Activated B cell treated with CpG ODN at 0.5 μM for 24 hours (primary cell): Measurements from ENCODE around the gene CPAMD8. TPM values are rescaled to one million over a fixed set of nuclear protein-coding genes. Genes with fewer than 3 reads are reported as not detected.

Experiments used
- ATAC-seq: fragments of 200-7000 bp; cut with Tn5 transposase; one replicate; pipeline ENCODE4 v1.10.0; 2021; ENCODE audit warnings: low read depth, mild to moderate bottlenecking, moderate library complexity
- CTCF ChIA-PET: fragments of 350-600 bp; sonication (Branson Sonifier 250); formaldehyde crosslinking; loops from one replicate; lab custom pipeline; 2021; ENCODE audit warnings: antibody characterized with exemption; lab: Charles Lee
- POLR2A ChIA-PET: fragments of 350-600 bp; sonication (Branson Sonifier 250); formaldehyde crosslinking; loops from one replicate; lab custom pipeline; 2021; ENCODE audit warnings: antibody characterized with exemption; lab: Charles Lee
- DNase-seq: peaks from one replicate; pipeline ENCODE4 v3.0.0; 2022
- H3K27ac Mint-ChIP-seq: one replicate; pipeline ENCODE4 v1.8.0; 2020; ENCODE audit warnings: mixed read lengths
- H3K27me3 Mint-ChIP-seq: one replicate; pipeline ENCODE4 v1.8.0; 2021; ENCODE audit warnings: mixed read lengths
- H3K36me3 Mint-ChIP-seq: one replicate; pipeline ENCODE4 v1.8.0; 2021; ENCODE audit warnings: low read depth, mixed read lengths
- H3K4me1 Mint-ChIP-seq: one replicate; pipeline ENCODE4 v1.8.0; 2021; ENCODE audit warnings: mixed read lengths
- H3K4me3 Mint-ChIP-seq: one replicate; pipeline ENCODE4 v1.8.0; 2020; ENCODE audit warnings: mild to moderate bottlenecking, mixed read lengths
- H3K9me3 Mint-ChIP-seq: one replicate; pipeline ENCODE4 v1.8.0; 2020; ENCODE audit warnings: mixed read lengths
- intact Hi-C: fragments of 100-400 bp; cut with micrococcal nuclease; formaldehyde crosslinking; loops from one replicate; pipeline ENCODE4 v1.15.1; 2024
- total RNA-seq: library from RNA; stranded (reverse); gene quantifications from 2 replicates; pipeline ENCODE4 v1.2.3, GENCODE V29; 2022
- TF ChIP-seq, protein P1 (sequence below): fragments of 200-600 bp; IDR thresholded peaks from one replicate; pipeline ENCODE4 v1.8.0; 2022; ENCODE audit warnings: antibody characterized with exemption, mild to moderate bottlenecking

CPAMD8 gene
- total RNA-seq, 1 donor from 2014 or later: 1.8 TPM

DNA sequence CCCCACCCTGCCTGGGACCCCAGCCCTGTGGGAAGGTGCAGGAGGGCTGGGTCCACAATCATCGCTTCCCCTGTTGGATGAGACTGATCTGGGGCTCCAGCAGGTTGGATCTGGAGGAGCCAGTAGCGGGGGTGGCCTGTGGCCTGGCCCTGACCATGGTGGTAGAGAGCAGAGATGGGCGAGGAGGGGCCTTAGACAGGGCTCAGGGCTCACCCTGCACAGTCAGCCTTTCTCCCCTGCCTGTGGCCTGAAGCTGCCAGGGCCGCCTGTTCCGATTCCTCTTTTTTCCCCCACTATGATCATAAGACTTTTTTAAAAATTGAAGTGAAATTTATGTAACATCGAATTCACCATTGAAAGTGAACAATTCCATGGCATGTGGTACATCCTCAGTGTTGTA lies 179.2 kb downstream of the CPAMD8 start:
- H3K27ac Mint-ChIP-seq: no peak overlapping the region
- H3K4me3 Mint-ChIP-seq: no peak overlapping the region
- ATAC-seq: no peak
- peaks cover 88% of the 10 kb centered on the region for H3K36me3 Mint-ChIP-seq
- no peaks in the 10 kb centered on the region for H3K9me3 Mint-ChIP-seq
- DNase-seq: no peak
- ChIA-PET POLR2A (no interaction called here), CTCF (no interaction called here)
- no peaks in the 10 kb centered on the region for H3K27me3 Mint-ChIP-seq
- H3K4me1 Mint-ChIP-seq: peaks cover 9% of the 10 kb centered on the region
- TF ChIP-seq, protein P1, sequence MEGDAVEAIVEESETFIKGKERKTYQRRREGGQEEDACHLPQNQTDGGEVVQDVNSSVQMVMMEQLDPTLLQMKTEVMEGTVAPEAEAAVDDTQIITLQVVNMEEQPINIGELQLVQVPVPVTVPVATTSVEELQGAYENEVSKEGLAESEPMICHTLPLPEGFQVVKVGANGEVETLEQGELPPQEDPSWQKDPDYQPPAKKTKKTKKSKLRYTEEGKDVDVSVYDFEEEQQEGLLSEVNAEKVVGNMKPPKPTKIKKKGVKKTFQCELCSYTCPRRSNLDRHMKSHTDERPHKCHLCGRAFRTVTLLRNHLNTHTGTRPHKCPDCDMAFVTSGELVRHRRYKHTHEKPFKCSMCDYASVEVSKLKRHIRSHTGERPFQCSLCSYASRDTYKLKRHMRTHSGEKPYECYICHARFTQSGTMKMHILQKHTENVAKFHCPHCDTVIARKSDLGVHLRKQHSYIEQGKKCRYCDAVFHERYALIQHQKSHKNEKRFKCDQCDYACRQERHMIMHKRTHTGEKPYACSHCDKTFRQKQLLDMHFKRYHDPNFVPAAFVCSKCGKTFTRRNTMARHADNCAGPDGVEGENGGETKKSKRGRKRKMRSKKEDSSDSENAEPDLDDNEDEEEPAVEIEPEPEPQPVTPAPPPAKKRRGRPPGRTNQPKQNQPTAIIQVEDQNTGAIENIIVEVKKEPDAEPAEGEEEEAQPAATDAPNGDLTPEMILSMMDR: no peak
- intact Hi-C loops: no loop called here

DNA sequence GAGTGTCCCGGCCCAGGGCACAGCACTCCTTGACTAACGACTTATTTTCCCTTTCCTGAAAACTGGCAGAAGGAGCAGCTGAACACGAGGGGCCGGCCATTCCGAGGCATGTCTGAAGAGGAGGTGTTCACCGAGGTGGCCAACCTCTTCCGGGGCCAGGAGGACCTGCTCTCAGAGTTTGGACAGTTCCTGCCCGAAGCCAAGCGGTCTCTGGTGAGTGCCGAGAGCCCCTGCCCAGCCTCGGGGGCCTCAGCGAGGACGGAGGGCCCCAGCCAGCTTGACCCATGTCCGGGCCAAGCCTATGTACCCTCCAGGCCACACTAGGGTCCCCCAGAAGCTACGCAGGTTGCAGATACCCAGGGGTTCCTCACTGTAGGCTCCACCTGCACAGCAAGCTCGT lies 179.7 kb downstream of the CPAMD8 start:
- Mint-ChIP-seq H3K36me3 (peaks cover 86% of the 10 kb centered on the region), H3K27ac (no peak overlapping the region), H3K4me1 (peaks cover 9% of the 10 kb centered on the region), H3K4me3 (no peak overlapping the region), H3K27me3 (no peaks in the 10 kb centered on the region), H3K9me3 (no peaks in the 10 kb centered on the region)
- ATAC-seq: no peak
- POLR2A ChIA-PET: no interaction called here
- intact Hi-C loops: no loop called here
- TF ChIP-seq, protein P1: no peak
- CTCF ChIA-PET: no interaction called here
- DNase-seq: no peak

Other genes with a start within 250 kb of the CPAMD8 start
- 63.7 and 73.1 TPM in 2 replicates for gene SIN3B, start 197.4 kb downstream of the CPAMD8 start, total RNA-seq
- gene F2RL3, start 137.8 kb downstream of the CPAMD8 start, total RNA-seq: 0.58 and 0.83 TPM in 2 replicates
- gene HAUS8, start 48.6 kb upstream of the CPAMD8 start, total RNA-seq: 15.8 and 17.8 TPM in 2 replicates
- gene MYO9B, start 49.0 kb upstream of the CPAMD8 start, total RNA-seq: 217 and 239 TPM in 2 replicates
- gene USE1, start 188.5 kb upstream of the CPAMD8 start, total RNA-seq: 41.9 and 43.4 TPM in 2 replicates
- gene OCEL1, start 199.4 kb upstream of the CPAMD8 start, total RNA-seq: 22.4 and 25.8 TPM in 2 replicates
- gene NR2F6, start 219.1 kb upstream of the CPAMD8 start, total RNA-seq: 4.3 and 4.6 TPM in 2 replicates
- gene USHBP1, start 237.9 kb upstream of the CPAMD8 start, total RNA-seq: 0.42 and 0.44 TPM in 2 replicates
- 121 and 135 TPM in 2 replicates for gene BABAM1, start 240.6 kb upstream of the CPAMD8 start, total RNA-seq